ES-I3 (cell line): ENCODE measurements around the gene EMP2.
"Not testable (repeated sequence)": the region's sequence is repeated elsewhere in the genome, so short reads cannot be mapped to it uniquely, and the experiment has no call there.

Experiments
- H3K36me3 ChIP-seq: 2 replicates; pipeline ENCODE4 v1.6.1; 2013; ENCODE audit warnings: mild to moderate bottlenecking, low read length, control low read depth, moderate library complexity; ENCODE audit not compliant: insufficient read depth
- H3K4me1 ChIP-seq: 2 replicates; pipeline ENCODE4 v1.6.1; 2013; ENCODE audit warnings: mild to moderate bottlenecking, control low read depth, low read length; ENCODE audit not compliant: insufficient read depth
- H3K9ac ChIP-seq: 2 replicates; pipeline ENCODE4 v1.6.1; 2013; ENCODE audit warnings: low read depth, mild to moderate bottlenecking, low read length, moderate library complexity
- H3K9me3 ChIP-seq: 2 replicates; pipeline ENCODE4 v1.6.1; 2013; ENCODE audit warnings: mild to moderate bottlenecking, low read length, moderate library complexity; ENCODE audit not compliant: control insufficient read depth, insufficient read depth

Gene EMP2

DNA sequence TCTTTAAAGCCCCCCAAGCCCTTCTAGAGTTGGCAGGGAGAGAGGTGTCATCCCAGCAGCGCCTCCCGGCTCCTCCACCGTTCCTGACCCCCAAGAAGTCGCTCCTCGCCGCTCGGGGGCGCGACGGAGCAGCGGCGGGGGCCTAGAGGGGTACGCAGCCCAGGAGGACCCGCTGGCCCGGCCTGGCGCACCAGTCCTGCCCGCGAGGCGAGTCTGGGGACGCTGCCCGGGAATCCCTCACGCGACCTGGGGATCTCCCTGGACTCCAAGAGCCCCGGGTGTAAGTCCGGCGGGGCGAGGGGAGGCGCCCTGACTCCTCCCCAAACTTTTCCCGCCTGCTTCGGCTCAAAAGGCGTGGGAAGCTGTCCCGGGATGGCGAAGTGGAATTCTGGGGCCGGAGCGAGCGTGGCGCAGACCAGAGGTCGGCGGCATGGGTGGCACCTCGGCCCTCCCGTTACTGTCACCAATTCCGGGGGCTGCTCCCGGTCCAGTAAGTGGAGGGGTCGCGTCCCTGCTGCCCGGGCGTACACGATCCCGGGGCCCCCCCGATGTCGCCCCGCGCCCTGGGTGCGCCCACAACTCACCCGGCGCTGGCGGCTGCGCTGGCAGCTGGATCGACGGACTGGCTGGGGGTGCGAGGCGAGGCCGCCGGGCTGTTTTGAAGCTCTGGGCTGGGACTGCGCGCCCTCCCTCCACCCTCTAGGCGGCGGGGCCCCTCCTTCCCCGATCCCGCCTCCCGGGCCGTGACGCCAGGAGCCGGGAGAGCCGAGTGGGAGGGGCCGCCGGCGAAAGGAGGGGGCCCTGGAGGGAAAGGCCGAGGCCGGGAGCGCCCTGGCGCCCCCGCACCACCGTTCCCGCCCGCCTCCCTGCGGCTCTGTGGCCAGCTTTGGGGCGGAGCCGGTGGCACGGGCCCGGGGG is at the start of gene EMP2:
EMP2 (minus strand) TSS at position 634 of the 918 bp plus-strand sequence. CDS start 32,981 bp downstream, outside the sequence.
- H3K9me3 ChIP-seq, result no peaks in the 10 kb centered on the region
- H3K4me1 ChIP-seq, result peaks cover 17% of the 10 kb centered on the region
- H3K36me3 ChIP-seq, result no peaks in the 10 kb centered on the region
- H3K9ac ChIP-seq, result peak within 1 kb of the TSS; percentile 70

- Histone ChIP-seq H3K4me1 (no peaks in the 10 kb centered on the region), H3K36me3 (no peaks in the 10 kb centered on the region), H3K9ac (no peak overlapping the region), H3K9me3 (no peaks in the 10 kb centered on the region)
Observed at GRCh38 chr16:10629592-10629963, 49.2 kb upstream of the EMP2 start.

GRCh38 chr16:10625595-10626357 is 45.4 kb upstream of the EMP2 start:
- H3K36me3 ChIP-seq, result no peaks in the 10 kb centered on the region
- H3K9me3 ChIP-seq, result no peaks in the 10 kb centered on the region
- H3K4me1 ChIP-seq, result peaks cover 7% of the 10 kb centered on the region
- no peak overlapping the region for H3K9ac ChIP-seq

GRCh38 chr16:10624527-10624926 is 44.1 kb upstream of the EMP2 start:
- H3K9ac ChIP-seq, result no peak overlapping the region
- no peaks in the 10 kb centered on the region for H3K36me3 ChIP-seq
- no peaks in the 10 kb centered on the region for H3K9me3 ChIP-seq
- H3K4me1 ChIP-seq, result peaks cover 7% of the 10 kb centered on the region

DNA sequence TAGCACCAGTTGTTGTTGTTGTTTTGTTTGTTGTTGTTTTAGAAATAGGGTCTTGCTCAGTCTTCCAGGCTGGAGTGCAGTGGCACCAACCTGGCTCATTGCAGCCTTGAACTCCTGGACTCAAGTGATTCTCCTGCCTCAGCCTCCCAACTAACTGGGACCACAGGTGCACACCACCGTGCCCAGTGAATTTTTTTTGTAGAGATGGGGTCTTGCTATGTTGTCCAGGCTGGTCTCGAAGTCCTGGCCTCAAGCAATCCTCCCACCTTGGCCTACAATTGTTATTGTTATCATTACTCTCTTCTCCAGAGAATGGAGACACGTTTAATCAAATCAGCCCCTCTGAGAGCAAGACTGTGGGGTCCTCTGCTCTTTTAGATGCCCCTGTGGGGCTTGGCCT is 42.7 kb upstream of the EMP2 start:
- H3K9me3 ChIP-seq, result no peaks in the 10 kb centered on the region
- H3K4me1 ChIP-seq, result peaks cover 13% of the 10 kb centered on the region
- no peaks in the 10 kb centered on the region for H3K36me3 ChIP-seq
- no peak overlapping the region for H3K9ac ChIP-seq

DNA sequence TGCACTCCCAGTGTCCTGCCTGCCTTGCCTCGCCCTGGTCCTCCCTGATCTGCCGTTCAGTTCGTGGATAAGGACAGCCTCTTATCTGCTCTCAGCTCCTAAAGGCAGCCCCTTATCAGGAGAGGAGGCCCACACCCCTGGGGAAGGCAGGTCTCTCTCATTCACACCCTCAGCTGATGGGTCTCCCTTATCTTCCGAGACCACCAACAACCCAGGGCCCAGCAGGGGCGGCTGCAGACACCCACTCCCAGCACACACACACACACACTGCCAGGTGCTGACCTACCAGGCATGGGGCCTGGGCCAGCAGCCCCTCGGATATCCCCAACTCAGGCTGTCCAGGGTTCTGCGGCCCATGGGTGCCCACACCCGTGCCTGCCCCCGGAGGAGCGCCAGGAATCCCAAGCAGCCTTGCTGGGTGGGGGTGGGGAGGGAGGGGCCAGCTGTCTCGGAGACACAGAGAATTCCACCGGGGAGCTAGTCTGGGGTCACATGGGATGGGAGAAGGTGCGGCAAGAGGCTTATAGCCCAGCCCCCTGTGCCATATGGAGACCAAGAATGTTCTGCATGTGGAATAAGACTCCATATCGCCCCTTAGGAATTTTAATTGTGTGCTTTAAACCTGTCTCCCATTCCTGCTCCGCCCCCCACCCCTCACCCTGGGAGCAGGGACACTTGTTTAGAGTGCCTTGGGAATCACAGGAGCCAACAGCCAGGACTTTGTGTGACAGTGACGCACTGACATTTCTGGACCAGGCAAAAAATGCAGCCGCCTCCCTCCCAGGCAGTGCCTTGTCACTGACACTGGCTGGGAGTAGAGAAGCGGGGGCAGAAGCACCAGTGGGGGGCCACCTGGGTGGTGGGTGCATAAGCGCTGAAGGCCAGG is 41.9 kb upstream of the EMP2 start:
- Histone ChIP-seq H3K9ac (no peak overlapping the region), H3K36me3 (no peaks in the 10 kb centered on the region), H3K9me3 (no peaks in the 10 kb centered on the region), H3K4me1 (peaks cover 18% of the 10 kb centered on the region)

DNA sequence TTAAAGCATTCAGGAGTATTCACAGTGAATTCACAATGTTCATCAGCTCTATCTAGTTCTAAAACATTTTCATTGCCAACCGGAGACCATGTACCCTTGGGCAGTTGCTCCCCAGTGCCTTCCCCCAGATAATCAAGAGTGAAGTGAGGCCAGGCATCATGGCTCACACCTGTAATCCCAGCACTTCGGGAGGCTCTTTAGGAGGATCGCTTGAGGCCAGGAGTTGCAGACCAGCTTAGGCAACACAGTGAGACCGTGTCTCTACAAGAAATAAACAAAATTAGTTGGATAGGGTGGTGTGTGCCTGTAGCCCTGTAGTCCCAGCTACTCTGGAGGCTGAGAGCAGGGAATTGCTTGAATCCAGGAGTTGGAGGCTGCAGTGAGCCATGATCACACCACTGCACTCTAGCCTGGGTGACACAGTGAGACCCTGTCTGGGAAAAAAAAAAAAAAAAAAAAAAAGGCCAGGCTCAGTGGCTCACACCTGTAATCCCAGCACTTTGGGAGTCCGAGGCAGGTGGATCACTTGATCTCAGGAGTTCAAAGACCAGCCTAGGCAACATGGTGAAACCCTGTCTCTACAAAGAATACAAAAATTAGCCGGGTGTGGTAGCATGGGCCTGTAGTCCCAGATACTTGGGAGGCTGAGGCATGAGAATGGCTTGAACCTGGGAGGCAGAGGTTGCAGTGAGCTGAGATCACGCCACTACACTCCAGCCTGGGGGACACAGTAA is 41.0 kb upstream of the EMP2 start:
- not testable (repeated sequence) for H3K9me3 ChIP-seq, H3K36me3 ChIP-seq, H3K9ac ChIP-seq
- peaks cover 25% of the 10 kb centered on the region for H3K4me1 ChIP-seq

DNA sequence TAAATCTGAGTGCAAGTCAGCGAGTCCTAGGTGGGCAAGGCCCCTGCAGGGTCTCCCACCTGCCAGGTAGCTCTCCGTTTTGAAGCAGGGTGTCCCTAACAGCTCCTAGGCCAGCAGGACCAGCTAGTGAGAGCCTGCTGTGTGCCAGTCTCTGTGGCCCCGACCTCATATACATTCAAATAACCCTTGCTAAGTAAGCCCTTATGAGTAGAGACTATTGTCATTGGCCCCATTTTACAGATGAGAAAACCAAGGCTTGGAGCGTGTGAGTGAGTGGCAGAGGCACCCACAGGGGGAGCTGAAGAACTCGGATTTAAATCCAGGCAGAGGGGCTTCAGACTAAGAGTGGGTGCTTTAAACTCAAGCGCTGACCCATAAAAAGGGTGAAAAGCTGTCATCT is 39.7 kb upstream of the EMP2 start:
- Histone ChIP-seq H3K4me1 (peaks cover 25% of the 10 kb centered on the region), H3K9me3 (no peaks in the 10 kb centered on the region), H3K9ac (0 out of 2 replicates have a peak overlapping the region, but pooled peaks have one; percentile 74), H3K36me3 (no peaks in the 10 kb centered on the region)

- peaks cover 25% of the 10 kb centered on the region for H3K4me1 ChIP-seq
- H3K9ac ChIP-seq, result peak overlapping the region; percentile 74
- H3K9me3 ChIP-seq, result no peaks in the 10 kb centered on the region
- no peaks in the 10 kb centered on the region for H3K36me3 ChIP-seq
Observed at GRCh38 chr16:10619271-10619849, 39.0 kb upstream of the EMP2 start.

GRCh38 chr16:10618710-10619209 is 38.4 kb upstream of the EMP2 start:
- Histone ChIP-seq H3K9ac (peak overlapping the region; percentile 74), H3K9me3 (no peaks in the 10 kb centered on the region), H3K36me3 (no peaks in the 10 kb centered on the region), H3K4me1 (peaks cover 25% of the 10 kb centered on the region)

- Histone ChIP-seq H3K9ac (no peak overlapping the region), H3K4me1 (peaks cover 24% of the 10 kb centered on the region), H3K9me3 (no peaks in the 10 kb centered on the region), H3K36me3 (no peaks in the 10 kb centered on the region)
Observed at GRCh38 chr16:10617662-10618420, 37.4 kb upstream of the EMP2 start.

DNA sequence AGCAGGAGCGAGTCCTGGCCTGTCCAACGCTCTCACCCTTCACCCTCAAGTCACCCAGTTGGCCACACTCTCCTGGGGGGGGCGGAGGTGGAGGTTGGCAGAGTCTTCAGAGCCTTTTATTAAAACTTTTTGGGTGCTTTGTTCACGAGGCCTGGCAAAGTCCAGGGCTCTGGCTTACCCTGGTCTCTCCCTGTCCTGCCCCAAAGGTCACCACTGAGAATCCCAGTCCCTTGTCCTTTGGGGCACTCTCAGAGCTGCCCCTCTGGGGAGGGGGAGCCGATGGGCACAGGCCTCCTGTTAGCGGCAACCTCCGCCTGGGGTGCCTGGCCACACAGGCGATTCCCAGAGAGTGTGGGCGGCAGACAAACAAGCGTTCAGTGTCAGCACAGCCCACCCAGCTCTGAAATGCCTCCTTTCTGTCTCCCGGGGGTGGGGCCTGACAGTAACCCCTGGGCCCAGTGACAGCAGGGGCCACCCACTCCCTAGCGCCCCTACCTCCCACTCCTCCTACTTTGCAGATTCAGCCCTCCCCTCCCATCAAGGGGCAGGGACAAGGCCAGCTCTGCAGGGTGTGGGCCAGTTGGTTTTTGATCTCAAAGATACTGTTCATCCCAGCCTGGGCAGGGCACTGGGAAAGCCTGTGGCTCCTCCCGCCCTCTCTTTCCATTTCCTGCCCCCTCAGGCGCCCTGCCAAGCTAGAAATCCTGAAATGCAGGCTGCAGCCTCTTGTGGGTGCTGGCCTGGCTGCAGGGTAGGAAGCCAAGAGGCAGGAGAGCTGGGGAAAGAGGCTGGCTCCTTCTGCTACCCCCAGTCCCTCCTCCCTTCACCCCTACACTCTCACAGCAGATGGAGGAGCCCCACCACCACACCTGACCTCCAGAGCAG is 36.6 kb upstream of the EMP2 start:
- H3K9ac ChIP-seq, result peak overlapping the region; percentile 23
- H3K4me1 ChIP-seq, result peaks cover 18% of the 10 kb centered on the region

More for the DNA sequence above, 36.6 kb upstream of the EMP2 start:
- Histone ChIP-seq H3K9me3 (no peaks in the 10 kb centered on the region), H3K36me3 (no peaks in the 10 kb centered on the region)
